Measurements from ENCODE around the gene RHPN2. TPM values are rescaled to one million over a fixed set of nuclear protein-coding genes. Genes with fewer than 3 reads are reported as not detected.
"Not testable (repeated sequence)": the region's sequence is repeated elsewhere in the genome, so short reads cannot be mapped to it uniquely, and the experiment has no call there.

The RHPN2 gene
- total RNA-seq, 1 experiment from 2014 or later: 21.3 TPM

DNA sequence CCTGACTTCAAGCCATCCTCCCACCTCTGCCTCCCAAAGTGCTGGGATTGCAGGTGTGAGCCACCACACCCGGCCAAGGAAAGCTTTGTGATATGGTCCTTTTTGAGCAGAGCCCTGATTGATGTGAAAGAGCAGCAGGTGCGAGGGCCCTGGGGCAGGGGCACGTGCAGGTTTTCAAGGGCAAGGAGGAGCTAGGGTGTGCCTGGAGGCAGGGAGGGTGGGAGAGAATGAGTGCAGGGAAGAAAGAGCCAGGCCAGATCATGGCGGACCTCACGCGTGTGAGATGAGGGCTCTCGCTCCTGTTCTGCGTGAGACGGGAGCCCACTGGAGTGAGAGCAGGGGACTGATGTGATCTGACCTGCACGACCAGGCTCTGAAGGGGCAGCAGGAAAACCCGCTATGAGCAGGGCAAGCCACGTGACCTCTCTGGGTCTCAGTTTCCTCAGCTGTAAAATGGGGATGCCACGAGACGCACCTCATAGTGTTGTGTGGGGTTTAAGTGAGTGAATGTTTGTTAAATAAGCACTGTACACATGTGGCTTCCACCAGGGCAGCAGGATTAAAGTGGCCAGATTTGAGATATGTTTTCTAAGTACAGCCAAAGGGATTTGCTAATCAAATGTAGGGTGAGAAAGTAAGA is 66.9 kb downstream of the RHPN2 start:
- H3K36me3 ChIP-seq (ENCODE audit: low read depth): peaks cover 27% of the 10 kb centered on the region
- no peaks in the 10 kb centered on the region for H3F3A ChIP-seq (ENCODE audit: insufficient read depth, low read depth)
- POLR2A ChIA-PET (ENCODE audit: unreplicated experiment): no interaction called here
- H3K27ac ChIP-seq: no peak overlapping the region
- BruUV-seq (replicated peaks): no TSS peak
- no peak for TF ChIP-seq EZH2 (IDR thresholded peaks at IDR 0.05; ENCODE audit: low read depth)
- TF ChIP-seq, protein P1, sequence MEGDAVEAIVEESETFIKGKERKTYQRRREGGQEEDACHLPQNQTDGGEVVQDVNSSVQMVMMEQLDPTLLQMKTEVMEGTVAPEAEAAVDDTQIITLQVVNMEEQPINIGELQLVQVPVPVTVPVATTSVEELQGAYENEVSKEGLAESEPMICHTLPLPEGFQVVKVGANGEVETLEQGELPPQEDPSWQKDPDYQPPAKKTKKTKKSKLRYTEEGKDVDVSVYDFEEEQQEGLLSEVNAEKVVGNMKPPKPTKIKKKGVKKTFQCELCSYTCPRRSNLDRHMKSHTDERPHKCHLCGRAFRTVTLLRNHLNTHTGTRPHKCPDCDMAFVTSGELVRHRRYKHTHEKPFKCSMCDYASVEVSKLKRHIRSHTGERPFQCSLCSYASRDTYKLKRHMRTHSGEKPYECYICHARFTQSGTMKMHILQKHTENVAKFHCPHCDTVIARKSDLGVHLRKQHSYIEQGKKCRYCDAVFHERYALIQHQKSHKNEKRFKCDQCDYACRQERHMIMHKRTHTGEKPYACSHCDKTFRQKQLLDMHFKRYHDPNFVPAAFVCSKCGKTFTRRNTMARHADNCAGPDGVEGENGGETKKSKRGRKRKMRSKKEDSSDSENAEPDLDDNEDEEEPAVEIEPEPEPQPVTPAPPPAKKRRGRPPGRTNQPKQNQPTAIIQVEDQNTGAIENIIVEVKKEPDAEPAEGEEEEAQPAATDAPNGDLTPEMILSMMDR (conservative IDR thresholded peaks at IDR 0.05): no peak
- no peaks in the 10 kb centered on the region for H3K79me2 ChIP-seq (ENCODE audit: low read depth)
- H3K9me2 ChIP-seq (ENCODE audit: insufficient read depth): no peaks in the 10 kb centered on the region
- H3K27me3 ChIP-seq (ENCODE audit: insufficient read depth, low read depth): no peaks in the 10 kb centered on the region
- no peak overlapping the region for H2AFZ ChIP-seq
- no peaks in the 10 kb centered on the region for H3K4me1 ChIP-seq (replicated peaks; ENCODE audit: insufficient read depth)
- H3K9me3 ChIP-seq (ENCODE audit: insufficient read depth, low read depth): no peaks in the 10 kb centered on the region
- CTCF ChIA-PET: no interaction called here
- no peaks in the 10 kb centered on the region for H4K20me1 ChIP-seq (ENCODE audit: insufficient read depth)
- no peak overlapping the region for H3K4me2 ChIP-seq
- no peak for DNase-seq
- no peak overlapping the region for H3K4me3 ChIP-seq
- intact Hi-C loops (cut with micrococcal nuclease; ENCODE audit: unreplicated experiment): no loop called here

DNA sequence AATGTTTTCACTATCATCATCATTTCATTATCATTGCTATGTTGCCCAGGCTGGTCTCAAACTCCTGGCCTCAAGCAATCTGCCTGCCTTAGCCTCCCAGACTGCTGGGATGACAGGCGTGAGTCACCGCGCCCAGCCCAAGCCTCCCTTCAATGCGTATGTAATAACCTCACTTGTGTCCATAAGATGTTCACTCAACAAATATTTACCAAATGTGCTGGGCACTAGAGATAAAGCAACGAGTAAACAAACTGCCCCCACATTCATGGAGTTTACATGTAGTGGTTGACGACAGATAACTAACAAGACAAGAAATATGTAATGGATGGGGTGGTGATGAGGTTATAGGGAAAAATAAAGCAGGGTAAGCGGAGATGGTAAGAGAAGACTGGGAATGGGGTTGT is 67.6 kb downstream of the RHPN2 start:
- BruUV-seq (replicated peaks); H3K79me2 ChIP-seq (ENCODE audit: low read depth); H2AFZ ChIP-seq; H3F3A ChIP-seq (ENCODE audit: insufficient read depth, low read depth); H3K9me2 ChIP-seq (ENCODE audit: insufficient read depth); H3K4me2 ChIP-seq; DNase-seq; H3K27me3 ChIP-seq (ENCODE audit: insufficient read depth, low read depth); CTCF ChIA-PET; H3K4me1 ChIP-seq (replicated peaks; ENCODE audit: insufficient read depth); intact Hi-C loops (cut with micrococcal nuclease; ENCODE audit: unreplicated experiment); H3K4me3 ChIP-seq; POLR2A ChIA-PET (ENCODE audit: unreplicated experiment); H4K20me1 ChIP-seq (ENCODE audit: insufficient read depth); H3K9me3 ChIP-seq (ENCODE audit: insufficient read depth, low read depth); H3K27ac ChIP-seq: not testable (repeated sequence)
- peaks cover 24% of the 10 kb centered on the region for H3K36me3 ChIP-seq (ENCODE audit: low read depth)

DNA sequence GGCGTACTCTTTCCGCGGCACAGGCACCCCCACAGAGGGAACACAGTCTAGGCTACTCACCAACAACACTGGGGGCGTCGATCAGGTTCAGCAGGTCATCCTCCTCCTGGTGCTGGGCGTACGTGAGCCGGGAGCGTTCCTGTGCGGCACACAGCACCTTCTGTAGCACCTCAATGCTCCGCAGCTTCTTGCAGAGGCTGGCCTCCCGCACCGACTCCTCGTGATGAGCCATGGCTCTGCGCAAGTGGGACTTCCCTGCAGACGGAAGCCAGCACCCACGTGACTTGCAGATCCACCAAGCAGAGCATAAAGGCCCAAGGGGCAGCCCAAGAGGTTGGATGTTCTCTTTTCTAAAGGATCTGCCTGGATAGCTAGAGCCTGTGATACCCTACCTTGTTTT is 68.7 kb downstream of the RHPN2 start:
- H3K9me2 ChIP-seq (ENCODE audit: insufficient read depth); H4K20me1 ChIP-seq (ENCODE audit: insufficient read depth); intact Hi-C loops (cut with micrococcal nuclease; ENCODE audit: unreplicated experiment); H2AFZ ChIP-seq; H3F3A ChIP-seq (ENCODE audit: insufficient read depth, low read depth); H3K4me1 ChIP-seq (replicated peaks; ENCODE audit: insufficient read depth); H3K27ac ChIP-seq; CTCF ChIA-PET; DNase-seq; BruUV-seq (replicated peaks); H3K4me2 ChIP-seq; H3K79me2 ChIP-seq (ENCODE audit: low read depth); H3K9me3 ChIP-seq (ENCODE audit: insufficient read depth, low read depth); H3K4me3 ChIP-seq; POLR2A ChIA-PET (ENCODE audit: unreplicated experiment); H3K27me3 ChIP-seq (ENCODE audit: insufficient read depth, low read depth): not testable (repeated sequence)
- H3K36me3 ChIP-seq (ENCODE audit: low read depth): peaks cover 22% of the 10 kb centered on the region

DNA sequence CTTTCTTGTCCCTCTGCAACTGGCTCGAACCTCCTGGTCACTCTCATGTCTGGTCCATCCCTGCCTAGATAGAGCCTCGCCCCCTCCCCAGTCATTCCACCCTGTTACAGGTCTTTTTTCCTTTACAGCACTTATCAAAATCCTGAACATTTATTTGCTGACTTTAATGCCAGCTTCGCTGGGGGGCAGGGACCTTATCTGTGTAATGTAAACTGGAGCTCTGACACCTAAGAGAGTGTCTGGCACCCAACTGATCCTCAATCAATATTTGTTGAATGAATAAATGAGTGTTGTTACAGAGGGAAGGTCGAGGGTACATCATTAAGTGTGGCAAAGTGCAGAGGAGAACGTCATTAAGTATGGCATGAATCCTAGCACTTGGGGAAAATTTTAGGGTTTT is 76.0 kb downstream of the RHPN2 start:
- no peak overlapping the region for H2AFZ ChIP-seq
- no peaks in the 10 kb centered on the region for H3K27me3 ChIP-seq (ENCODE audit: insufficient read depth, low read depth)
- POLR2A ChIA-PET (ENCODE audit: unreplicated experiment): no interaction called here
- no peak overlapping the region for H3K27ac ChIP-seq
- no peak for TF ChIP-seq EZH2 (IDR thresholded peaks at IDR 0.05; ENCODE audit: low read depth)
- TF ChIP-seq, protein P1 (conservative IDR thresholded peaks at IDR 0.05): no peak
- no peaks in the 10 kb centered on the region for H3K9me3 ChIP-seq (ENCODE audit: insufficient read depth, low read depth)
- intact Hi-C loops (cut with micrococcal nuclease; ENCODE audit: unreplicated experiment): no loop called here
- no peak for DNase-seq
- no peak overlapping the region for H3K4me3 ChIP-seq
- H3K79me2 ChIP-seq (ENCODE audit: low read depth): no peaks in the 10 kb centered on the region
- H4K20me1 ChIP-seq (ENCODE audit: insufficient read depth): no peaks in the 10 kb centered on the region
- H3K36me3 ChIP-seq (ENCODE audit: low read depth): peaks cover 18% of the 10 kb centered on the region
- H3K4me1 ChIP-seq (replicated peaks; ENCODE audit: insufficient read depth): no peaks in the 10 kb centered on the region
- peaks cover 3% of the 10 kb centered on the region; the same call in 1 of the 2 replicates for H3F3A ChIP-seq (ENCODE audit: insufficient read depth, low read depth)
- no peak overlapping the region for H3K4me2 ChIP-seq
- H3K9me2 ChIP-seq (ENCODE audit: insufficient read depth): no peaks in the 10 kb centered on the region
- CTCF ChIA-PET: no interaction called here
- no TSS peak for BruUV-seq (replicated peaks)

DNA sequence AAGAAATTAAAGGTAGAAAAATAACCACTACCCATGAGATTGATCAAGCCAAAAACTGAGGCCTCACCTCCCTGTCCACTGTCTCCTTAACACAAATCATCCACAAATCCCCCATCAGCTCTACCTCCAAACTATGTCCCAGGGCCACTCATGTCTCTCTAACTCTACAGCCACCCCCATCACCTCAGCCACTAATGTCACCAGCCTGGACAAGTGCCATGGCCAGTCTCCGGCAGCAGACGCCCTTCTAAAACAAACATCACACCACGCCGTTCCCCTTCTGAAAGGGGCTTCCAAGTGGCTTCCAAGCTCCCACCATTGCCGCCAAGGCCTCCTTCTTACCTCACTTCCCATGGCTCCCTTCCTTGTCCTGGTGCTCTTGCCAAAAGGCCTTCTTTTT is 76.4 kb downstream of the RHPN2 start:
- POLR2A ChIA-PET (ENCODE audit: unreplicated experiment); H3F3A ChIP-seq (ENCODE audit: insufficient read depth, low read depth); DNase-seq; H3K9me3 ChIP-seq (ENCODE audit: insufficient read depth, low read depth); H3K27ac ChIP-seq; H3K4me3 ChIP-seq; H3K4me2 ChIP-seq; H3K27me3 ChIP-seq (ENCODE audit: insufficient read depth, low read depth); H3K4me1 ChIP-seq (replicated peaks; ENCODE audit: insufficient read depth); CTCF ChIA-PET; intact Hi-C loops (cut with micrococcal nuclease; ENCODE audit: unreplicated experiment); H4K20me1 ChIP-seq (ENCODE audit: insufficient read depth); H3K9me2 ChIP-seq (ENCODE audit: insufficient read depth); H2AFZ ChIP-seq; BruUV-seq (replicated peaks); H3K79me2 ChIP-seq (ENCODE audit: low read depth): not testable (repeated sequence)
- peaks cover 17% of the 10 kb centered on the region for H3K36me3 ChIP-seq (ENCODE audit: low read depth)

DNA sequence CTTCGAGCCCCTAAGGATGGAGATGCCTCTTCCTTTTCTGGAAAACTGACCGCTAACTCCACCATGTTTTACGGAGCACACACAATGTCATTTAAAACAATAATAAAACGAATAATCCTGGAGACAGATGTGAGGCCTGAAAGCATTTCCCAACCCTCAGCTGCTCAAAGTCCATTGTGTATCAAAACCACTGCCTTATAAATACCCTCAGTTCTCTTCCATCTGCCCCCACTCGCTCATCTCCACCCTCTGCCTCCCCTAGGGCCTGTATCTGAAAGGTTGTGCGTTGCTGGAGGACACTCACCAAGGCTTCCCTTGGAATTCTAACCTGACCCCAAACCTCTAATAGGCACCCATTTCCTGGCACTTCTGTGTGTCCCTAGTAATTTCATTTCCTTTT is 82.2 kb downstream of the RHPN2 start:
- H3K27me3 ChIP-seq (ENCODE audit: insufficient read depth, low read depth); H2AFZ ChIP-seq; POLR2A ChIA-PET (ENCODE audit: unreplicated experiment); BruUV-seq (replicated peaks); H3K4me2 ChIP-seq; H3K9me3 ChIP-seq (ENCODE audit: insufficient read depth, low read depth); H3K36me3 ChIP-seq (ENCODE audit: low read depth); intact Hi-C loops (cut with micrococcal nuclease; ENCODE audit: unreplicated experiment); H3K4me1 ChIP-seq (replicated peaks; ENCODE audit: insufficient read depth); CTCF ChIA-PET; H3K79me2 ChIP-seq (ENCODE audit: low read depth); H3K4me3 ChIP-seq; H4K20me1 ChIP-seq (ENCODE audit: insufficient read depth); DNase-seq; H3K27ac ChIP-seq; H3K9me2 ChIP-seq (ENCODE audit: insufficient read depth): not testable (repeated sequence)
- peaks cover 20% of the 10 kb centered on the region; the same call in 1 of the 2 replicates for H3F3A ChIP-seq (ENCODE audit: insufficient read depth, low read depth)
